Measurements from ENCODE around the gene MRPL36.

- TF ChIP-seq POLR2A (IDR thresholded peaks at IDR 0.05; ENCODE audit: low read depth, low read length) (no peak), TAF1 (IDR thresholded peaks at IDR 0.05; ENCODE audit: borderline replicate concordance, low read depth, low read length) (no peak), POLR2AphosphoS5 (IDR thresholded peaks at IDR 0.05; ENCODE audit: low read depth, low read length) (no peak)
These were observed 33.0 kb upstream of the MRPL36 start for GRCh38 chr5:1832511-1833250.

Data from GM12892 (cell line).